GM12878 (cell line): ENCODE data around the gene KREMEN2. TPM values are rescaled to one million over a fixed set of nuclear protein-coding genes. Genes with fewer than 3 reads are reported as not detected.

Experiments used
- ATAC-seq: fragments of 200-7000 bp; cut with Tn5 transposase; 3 replicates; pipeline ENCODE4 v1.9.1; 2020; ENCODE audit warnings: mild to moderate bottlenecking, moderate library complexity
- BruUV-seq: library from RNA; stranded (reverse); fragments of 400-500 nt; replicated peaks from 2 replicates; lab custom pipeline; 2021; lab: Mats Ljungman, UMichigan
- CTCF ChIA-PET: fragments of 300-600 bp; sonication (Branson Sonifier 250); formaldehyde crosslinking; extraction: SDS; loops from one replicate; lab custom pipeline; 2021; ENCODE audit warnings: inconsistent platforms; lab: Yijun Ruan, JAX
- POLR2A ChIA-PET: fragments of 350-600 bp; formaldehyde crosslinking; extraction: SDS; loops from one replicate; lab custom pipeline; 2021; ENCODE audit warnings: inconsistent platforms; lab: Charles Lee
- RAD21 ChIA-PET: fragments of 300-600 bp; sonication (Branson Sonifier 250); formaldehyde crosslinking; loops from one replicate; lab custom pipeline; 2023; ENCODE audit warnings: antibody characterized with exemption; ENCODE audit not compliant: unreplicated experiment; lab: Charles Lee
- SMC1A ChIA-PET: fragments of 300-600 bp; sonication (Branson Sonifier 250); formaldehyde crosslinking; loops from one replicate; lab custom pipeline; 2023; ENCODE audit not compliant: unreplicated experiment, uncharacterized antibody; lab: Charles Lee
- DNase-seq: peaks from one replicate; pipeline ENCODE4 v3.0.0-alpha.2; 2011; ENCODE audit warnings: low read depth, low spot score
- FAIRE-seq: peaks from 3 replicates; lab custom pipeline; 2011; peaks lifted over from hg19 to GRCh38; lab: Jason Lieb, UNC
- H2AFZ ChIP-seq: 2 replicates; pipeline ENCODE4 v1.6.0; 2011; ENCODE audit warnings: low read depth, low read length, control low read depth; ENCODE audit not compliant: control insufficient read depth
- H3K27ac ChIP-seq: 2 replicates; pipeline ENCODE4 v1.5.1; 2011; ENCODE audit warnings: control low read depth; ENCODE audit not compliant: control insufficient read depth, insufficient read depth
- H3K27me3 ChIP-seq, 2 experiments: replicated peaks in 1 of 2; 2 replicates each; pipeline versions ENCODE4 v1.6.0 to v1.6.1; 2011; ENCODE audit warnings: low read length in 1 of 2; ENCODE audit not compliant: control insufficient read depth in 2 of 2, insufficient read depth in 2 of 2
- H3K36me3 ChIP-seq, 2 experiments: 2 replicates each; pipeline ENCODE4 v1.5.1; 2011; ENCODE audit warnings: low read length in 1 of 2; ENCODE audit not compliant: control insufficient read depth in 2 of 2, insufficient read depth in 2 of 2
- H3K4me1 ChIP-seq: 2 replicates; pipeline ENCODE4 v1.6.1; 2011; ENCODE audit warnings: mild to moderate bottlenecking, low read length, moderate library complexity, mixed read lengths; ENCODE audit not compliant: control insufficient read depth, insufficient read depth
- H3K4me2 ChIP-seq: 2 replicates; pipeline ENCODE4 v1.6.0; 2011; ENCODE audit warnings: control low read depth; ENCODE audit not compliant: control insufficient read depth, insufficient read depth
- H3K4me3 ChIP-seq: fragments of 200-600 bp; sonication (generic); 2 replicates; pipeline ENCODE4 v1.5.1; 2016
- H3K79me2 ChIP-seq: 2 replicates; pipeline ENCODE4 v1.6.0; 2011; ENCODE audit warnings: low read length; ENCODE audit not compliant: control insufficient read depth, insufficient read depth
- H3K9ac ChIP-seq: 2 replicates; pipeline ENCODE4 v1.8.0; 2011; ENCODE audit warnings: low read length, control low read depth, mixed read lengths; ENCODE audit not compliant: control insufficient read depth, insufficient read depth
- H3K9me3 ChIP-seq: replicated peaks from 3 replicates; pipeline ENCODE4 v1.5.1; 2011; ENCODE audit warnings: mild to moderate bottlenecking, low read length; ENCODE audit not compliant: control insufficient read depth, insufficient read depth
- H4K20me1 ChIP-seq: 2 replicates; pipeline ENCODE4 v1.6.0; 2011; ENCODE audit not compliant: control insufficient read depth, insufficient read depth
- FOXK2 ChIP-seq: fragments of 450-650 bp; IDR thresholded peaks from 2 replicates; pipeline ENCODE4 v1.6.1; 2017; ENCODE audit warnings: mild to moderate bottlenecking, moderate library complexity
- FOXM1 ChIP-seq: IDR thresholded peaks from 2 replicates; pipeline ENCODE4 v1.6.1; 2012; ENCODE audit warnings: low read depth, mild to moderate bottlenecking, inconsistent platforms, low read length, moderate library complexity
- KLF5 ChIP-seq: fragments of 450-650 bp; IDR thresholded peaks from 2 replicates; pipeline ENCODE4 v1.6.1; 2014; ENCODE audit warnings: mild to moderate bottlenecking; ENCODE audit not compliant: partially characterized antibody
- RAD51 ChIP-seq: fragments of 450-650 bp; IDR thresholded peaks from 2 replicates; pipeline ENCODE4 v1.6.1; 2016; ENCODE audit warnings: moderate library complexity, mild to moderate bottlenecking, inconsistent platforms
- RFX5 ChIP-seq: IDR thresholded peaks from 2 replicates; pipeline ENCODE4 v1.6.1; 2011; ENCODE audit warnings: low read depth, low read length, improper control_type of control experiment
- ZZZ3 ChIP-seq: IDR thresholded peaks from 2 replicates; pipeline ENCODE4 v1.6.1; 2011; ENCODE audit warnings: low read depth; ENCODE audit not compliant: control insufficient read depth, insufficient read length
- WGBS: methylation state at CpG from one replicate; pipeline ENCODE4 v1.1.6; 2016; ENCODE audit warnings: low lambda C conversion rate; ENCODE audit not compliant: insufficient replicate concordance, insufficient coverage; ENCODE audit errors: missing lambda C conversion rate; 5-methylcytosine and 5-hydroxymethylcytosine counted together
- in situ Hi-C: fragments of 300-500 bp; cut with MboI; formaldehyde crosslinking; loops from 9 replicates; pipeline ENCODE4 v1.14.3; 2018; ENCODE audit warnings: mixed read lengths
- intact Hi-C: fragments of 100-400 bp; cut with micrococcal nuclease; formaldehyde crosslinking; loops from one replicate; pipeline ENCODE4 v1.14.2; 2022; ENCODE audit not compliant: unreplicated experiment
- polyA plus RNA-seq, 11 experiments: library from polyadenylated mRNA; depleted of rRNA in 4 of 11; unstranded in 6 of 11; stranded (reverse) in 5 of 11; fragments of >200 nt; fragmentation: Nextera tagmentation in 4 of 11; fragmentation: Illumina TruSeq in 1 of 11; extraction: Ambion mirVana in 4 of 11; extraction: Trizol in 1 of 11; gene quantifications; 1 replicate in 1 of 11; 2 replicates in 10 of 11; pipeline versions ENCODE4 v1.2.1 to v1.2.3, GENCODE V29; 2011 to 2016; ENCODE audit warnings: inconsistent platforms in 2 of 11, missing spikeins in 2 of 11, low read depth in 1 of 11
- total RNA-seq, 4 experiments: library from RNA; depleted of rRNA in 3 of 4; stranded (reverse); fragments of >200 nt in 3 of 4; fragmentation: Illumina TruSeq in 1 of 4; extraction: Trizol in 1 of 4; gene quantifications; 2 replicates each; pipeline versions ENCODE4 v1.2.1 to v1.2.3, GENCODE V29; 2013 to 2021

The KREMEN2 gene
- total and polyA plus RNA-seq, 10 of the 15 experiments (the other 5 are each of a cell fraction or from before 2014, with no cell fraction given): 0.06 to 3.7 (median 0.83) TPM; not detected in 2

DNA sequence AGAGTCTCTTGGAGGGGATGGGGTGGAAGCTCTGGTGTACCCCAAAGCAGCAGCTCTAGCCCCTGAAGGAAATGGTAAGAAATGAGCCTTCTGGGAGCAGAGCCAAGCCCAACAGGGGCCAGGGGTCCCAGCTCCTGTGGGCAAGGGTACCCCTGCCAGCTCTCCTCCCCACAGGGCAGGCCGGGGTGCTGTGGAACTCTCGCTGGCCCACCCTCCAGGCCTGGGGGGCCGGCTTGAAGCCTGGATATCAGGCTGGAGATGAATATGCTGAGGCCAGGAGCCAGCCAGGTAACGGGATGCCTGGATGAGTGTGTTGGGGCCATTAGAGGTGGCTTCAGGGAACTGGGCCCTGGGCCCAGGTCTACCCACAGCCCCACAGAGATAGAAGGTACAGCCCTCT is 36.5 kb downstream of the KREMEN2 start:
- in situ Hi-C loops: no loop called here
- Histone ChIP-seq H3K79me2 (no peaks in the 10 kb centered on the region), H3K9me3 (no peaks in the 10 kb centered on the region), H3K4me3 (no peak overlapping the region), H3K27me3 (peaks cover 0 to 8% of the 10 kb centered on the region in 2 experiments; a peak in 3 of 4 replicates), H3K27ac (no peak overlapping the region), H2AFZ (no peak overlapping the region), H4K20me1 (no peaks in the 10 kb centered on the region), H3K4me1 (no peaks in the 10 kb centered on the region), H3K36me3 (no peaks in the 10 kb centered on the region), H3K4me2 (no peak overlapping the region), H3K9ac (no peak overlapping the region)
- TF ChIP-seq FOXM1: no peak
- TF ChIP-seq ZZZ3: no peak
- TF ChIP-seq KLF5: no peak
- TF ChIP-seq RFX5: no peak
- no peak for TF ChIP-seq FOXK2
- no TSS peak for BruUV-seq
- ChIA-PET SMC1A (no interaction called here), POLR2A (no interaction called here), CTCF (interaction anchor here (1.1 to 11.3 kb wide), 2 partner anchors 26 to 128 kb away, joined by 3 to 421 read pairs; partner anchors contain the start of genes CLDN6, HCFC1R1, THOC6 and TNFRSF12A), RAD21 (interaction anchor here (0.6 to 2.0 kb wide), 3 partner anchors 28 to 278 kb away, joined by 3 to 9 read pairs (median 4); no protein-coding TSS in a partner anchor)
- intact Hi-C loops: no loop called here
- WGBS: 6% methylated on average over 4 of the region's 4 CpGs
- ATAC-seq (no peak), FAIRE-seq (no peak), DNase-seq (no peak)

DNA sequence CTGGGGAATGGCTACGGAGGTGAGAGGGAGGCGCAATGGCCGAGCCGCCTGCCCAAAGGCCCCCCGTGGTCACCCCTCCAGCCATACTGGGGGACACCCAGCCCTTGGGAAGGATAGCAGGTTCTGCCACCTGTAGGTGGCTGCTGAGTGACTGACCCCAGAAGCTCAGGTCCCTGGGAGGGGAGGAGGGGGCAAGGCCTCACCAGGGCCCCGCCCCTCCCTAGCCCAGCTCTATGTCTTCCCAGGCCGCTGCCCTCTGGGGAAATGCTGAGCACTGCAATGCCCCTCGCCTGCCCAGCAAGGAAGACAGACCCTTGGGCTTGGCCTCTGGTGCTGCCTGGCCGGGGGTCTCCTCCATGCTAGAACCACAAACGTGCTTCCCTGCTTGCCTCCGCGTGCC is 37.2 kb downstream of the KREMEN2 start:
- no peak for ATAC-seq
- Histone ChIP-seq H3K4me3 (no peak overlapping the region), H4K20me1 (no peaks in the 10 kb centered on the region), H3K4me2 (no peak overlapping the region), H3K36me3 (no peaks in the 10 kb centered on the region), H3K27me3 (peaks cover 0 to 8% of the 10 kb centered on the region in 2 experiments; a peak in 3 of 4 replicates), H3K4me1 (no peaks in the 10 kb centered on the region), H3K9me3 (no peaks in the 10 kb centered on the region), H3K79me2 (no peaks in the 10 kb centered on the region), H3K9ac (no peak overlapping the region), H2AFZ (no peak overlapping the region), H3K27ac (no peak overlapping the region)
- ChIA-PET POLR2A (interaction anchor here (0.6 kb wide), 1 partner anchor 94 kb away, joined by 3 read pairs; no protein-coding TSS in a partner anchor), CTCF (interaction anchor here (11.3 kb wide), 1 partner anchor 25 kb away, joined by 421 read pairs; the partner anchor contains the start of genes CLDN6, HCFC1R1, THOC6 and TNFRSF12A), RAD21 (interaction anchor here (1.0 to 2.0 kb wide), 2 partner anchors 27 to 30 kb away, joined by 4 to 9 read pairs; no protein-coding TSS in a partner anchor), SMC1A (no interaction called here)
- no peak for DNase-seq
- no TSS peak for BruUV-seq
- intact Hi-C loops: no loop called here
- FAIRE-seq: no peak
- WGBS: 60% methylated on average over 12 of the region's 12 CpGs
- TF ChIP-seq RAD51: no peak
- in situ Hi-C loops: no loop called here
